Ishikawa (cell line): ENCODE results near the gene EXOC3L4.

Experiments used
- CEBPB ChIP-seq: IDR thresholded peaks from 2 replicates; pipeline ENCODE4 v1.6.1; 2012
- CREB1 ChIP-seq: IDR thresholded peaks from 2 replicates; pipeline ENCODE4 v1.6.1; 2012; ENCODE audit warnings: low read depth
- EGR1 ChIP-seq: IDR thresholded peaks from 2 replicates; pipeline ENCODE4 v1.6.1; 2012
- EP300 ChIP-seq: IDR thresholded peaks from 2 replicates; pipeline ENCODE4 v1.6.1; 2012; ENCODE audit warnings: borderline replicate concordance
- FOXM1 ChIP-seq: IDR thresholded peaks from 2 replicates; pipeline ENCODE4 v1.6.1; 2012; ENCODE audit warnings: low read depth, borderline replicate concordance
- NFIC ChIP-seq: IDR thresholded peaks from 2 replicates; pipeline ENCODE4 v1.6.1; 2012
- RAD21 ChIP-seq: IDR thresholded peaks from 2 replicates; pipeline ENCODE4 v1.6.1; 2012; ENCODE audit warnings: low read depth
- TAF1 ChIP-seq: IDR thresholded peaks from 2 replicates; pipeline ENCODE4 v1.6.1; 2012; ENCODE audit warnings: low read depth, mild to moderate bottlenecking
- TCF12 ChIP-seq: IDR thresholded peaks from 2 replicates; pipeline ENCODE4 v1.6.1; 2012; ENCODE audit warnings: low read depth
- TEAD4 ChIP-seq: IDR thresholded peaks from 2 replicates; pipeline ENCODE4 v1.6.1; 2012
- YY1 ChIP-seq: IDR thresholded peaks from 2 replicates; pipeline ENCODE4 v1.6.1; 2012; ENCODE audit warnings: low read depth
- ZBTB7A ChIP-seq: IDR thresholded peaks from 2 replicates; pipeline ENCODE4 v1.6.1; 2012; ENCODE audit warnings: low read depth
- TF ChIP-seq, protein P1 (sequence below): IDR thresholded peaks from 2 replicates; pipeline ENCODE4 v1.6.1; 2012; ENCODE audit warnings: low read depth, mild to moderate bottlenecking
- TF ChIP-seq, protein P2 (sequence below): IDR thresholded peaks from 2 replicates; pipeline ENCODE4 v1.6.1; 2012
- TF ChIP-seq, protein P3 (sequence below): IDR thresholded peaks from 2 replicates; pipeline ENCODE4 v1.6.1; 2012

The EXOC3L4 gene

DNA sequence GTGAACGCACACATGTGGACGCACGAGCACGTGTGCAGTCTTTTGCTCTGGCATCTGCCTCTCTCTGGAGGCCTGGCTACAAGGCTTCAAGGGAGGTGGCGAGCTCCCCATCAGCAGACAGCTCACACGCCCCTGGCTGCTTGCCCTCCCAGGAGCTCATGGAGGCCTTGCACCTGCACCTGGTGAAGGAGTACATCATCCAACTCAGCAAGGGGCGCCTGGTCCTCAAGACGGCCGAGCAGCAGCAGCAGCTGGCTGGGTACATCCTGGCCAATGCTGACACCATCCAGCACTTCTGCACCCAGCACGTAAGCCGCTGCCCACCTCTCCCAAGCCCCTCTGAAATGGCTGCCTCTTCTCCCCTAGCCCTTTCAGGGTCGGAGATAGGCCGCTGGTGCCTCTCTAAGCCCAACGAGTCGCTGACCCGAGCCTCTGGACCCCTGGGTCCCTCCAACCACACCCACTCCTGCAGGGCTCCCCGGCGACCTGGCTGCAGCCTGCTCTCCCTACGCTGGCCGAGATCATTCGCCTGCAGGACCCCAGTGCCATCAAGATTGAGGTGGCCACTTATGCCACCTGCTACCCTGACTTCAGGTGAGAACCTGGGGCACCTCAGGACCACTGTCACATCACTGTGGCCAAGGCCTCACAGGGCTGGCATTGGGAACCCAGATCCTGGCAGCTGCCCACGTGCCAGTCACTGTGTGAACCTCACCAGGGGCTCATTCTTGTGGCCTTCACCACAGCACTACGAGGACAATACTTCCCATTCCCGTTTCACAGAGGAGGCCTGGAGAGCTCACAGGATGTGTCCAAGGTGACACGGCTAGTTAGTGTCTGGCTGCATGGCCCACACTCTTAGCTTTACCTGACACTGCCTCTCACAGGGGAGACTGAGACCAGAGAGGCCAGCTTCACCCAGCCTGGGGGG lies 39.0 kb downstream of the EXOC3L4 start:
- TF ChIP-seq, protein P1, sequence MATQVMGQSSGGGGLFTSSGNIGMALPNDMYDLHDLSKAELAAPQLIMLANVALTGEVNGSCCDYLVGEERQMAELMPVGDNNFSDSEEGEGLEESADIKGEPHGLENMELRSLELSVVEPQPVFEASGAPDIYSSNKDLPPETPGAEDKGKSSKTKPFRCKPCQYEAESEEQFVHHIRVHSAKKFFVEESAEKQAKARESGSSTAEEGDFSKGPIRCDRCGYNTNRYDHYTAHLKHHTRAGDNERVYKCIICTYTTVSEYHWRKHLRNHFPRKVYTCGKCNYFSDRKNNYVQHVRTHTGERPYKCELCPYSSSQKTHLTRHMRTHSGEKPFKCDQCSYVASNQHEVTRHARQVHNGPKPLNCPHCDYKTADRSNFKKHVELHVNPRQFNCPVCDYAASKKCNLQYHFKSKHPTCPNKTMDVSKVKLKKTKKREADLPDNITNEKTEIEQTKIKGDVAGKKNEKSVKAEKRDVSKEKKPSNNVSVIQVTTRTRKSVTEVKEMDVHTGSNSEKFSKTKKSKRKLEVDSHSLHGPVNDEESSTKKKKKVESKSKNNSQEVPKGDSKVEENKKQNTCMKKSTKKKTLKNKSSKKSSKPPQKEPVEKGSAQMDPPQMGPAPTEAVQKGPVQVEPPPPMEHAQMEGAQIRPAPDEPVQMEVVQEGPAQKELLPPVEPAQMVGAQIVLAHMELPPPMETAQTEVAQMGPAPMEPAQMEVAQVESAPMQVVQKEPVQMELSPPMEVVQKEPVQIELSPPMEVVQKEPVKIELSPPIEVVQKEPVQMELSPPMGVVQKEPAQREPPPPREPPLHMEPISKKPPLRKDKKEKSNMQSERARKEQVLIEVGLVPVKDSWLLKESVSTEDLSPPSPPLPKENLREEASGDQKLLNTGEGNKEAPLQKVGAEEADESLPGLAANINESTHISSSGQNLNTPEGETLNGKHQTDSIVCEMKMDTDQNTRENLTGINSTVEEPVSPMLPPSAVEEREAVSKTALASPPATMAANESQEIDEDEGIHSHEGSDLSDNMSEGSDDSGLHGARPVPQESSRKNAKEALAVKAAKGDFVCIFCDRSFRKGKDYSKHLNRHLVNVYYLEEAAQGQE: no peak
- TF ChIP-seq NFIC (no peak), RAD21 (no peak), TEAD4 (no peak), FOXM1 (no peak), ZBTB7A (no peak), EP300 (no peak), CREB1 (no peak), TCF12 (no peak), CEBPB (no peak), TAF1 (no peak), EGR1 (no peak)
- TF ChIP-seq, protein P2, sequence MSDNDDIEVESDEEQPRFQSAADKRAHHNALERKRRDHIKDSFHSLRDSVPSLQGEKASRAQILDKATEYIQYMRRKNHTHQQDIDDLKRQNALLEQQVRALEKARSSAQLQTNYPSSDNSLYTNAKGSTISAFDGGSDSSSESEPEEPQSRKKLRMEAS: no peak

DNA sequence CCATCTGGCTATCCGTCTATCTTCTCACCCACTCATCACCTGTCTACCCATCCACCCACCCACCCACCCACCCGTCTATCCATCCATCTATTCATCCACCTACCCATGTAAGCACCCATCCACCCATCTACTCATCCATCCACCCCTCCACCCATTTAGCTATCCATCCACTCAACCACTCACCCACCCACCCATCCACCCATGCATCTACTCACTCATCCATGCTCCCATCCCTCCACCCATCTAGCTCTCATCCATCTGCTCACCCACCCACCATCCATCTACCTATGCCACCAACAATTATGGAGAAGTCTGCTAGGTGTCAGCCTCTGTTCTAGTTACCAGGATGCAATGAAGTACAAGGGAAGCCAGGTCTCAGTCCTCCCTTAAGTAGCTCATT lies 39.9 kb downstream of the EXOC3L4 start:
- TF ChIP-seq TEAD4 (no peak), RAD21 (no peak), TCF12 (no peak), CREB1 (no peak), EGR1 (no peak)

DNA sequence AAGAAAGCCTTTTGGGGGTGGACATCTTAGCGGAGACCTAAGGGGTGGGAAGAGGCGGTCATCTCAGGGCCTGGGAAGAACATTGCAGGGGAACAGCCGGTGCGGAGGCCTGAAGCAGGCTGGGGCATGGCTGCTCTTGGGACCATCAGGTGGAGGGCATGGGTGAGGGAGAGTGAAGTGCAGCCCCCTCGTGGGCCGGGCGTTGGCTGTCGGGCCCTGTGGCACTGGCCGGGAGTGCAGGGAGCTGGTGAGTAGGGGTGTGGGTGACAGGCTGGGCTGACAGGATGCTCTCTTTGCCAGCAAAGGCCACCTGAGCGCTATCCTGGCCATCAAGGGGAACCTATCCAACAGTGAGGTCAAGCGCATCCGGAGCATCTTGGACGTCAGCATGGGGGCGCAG lies 40.4 kb downstream of the EXOC3L4 start:
- TF ChIP-seq EP300: no peak
- TF ChIP-seq FOXM1: no peak
- TF ChIP-seq, protein P3, sequence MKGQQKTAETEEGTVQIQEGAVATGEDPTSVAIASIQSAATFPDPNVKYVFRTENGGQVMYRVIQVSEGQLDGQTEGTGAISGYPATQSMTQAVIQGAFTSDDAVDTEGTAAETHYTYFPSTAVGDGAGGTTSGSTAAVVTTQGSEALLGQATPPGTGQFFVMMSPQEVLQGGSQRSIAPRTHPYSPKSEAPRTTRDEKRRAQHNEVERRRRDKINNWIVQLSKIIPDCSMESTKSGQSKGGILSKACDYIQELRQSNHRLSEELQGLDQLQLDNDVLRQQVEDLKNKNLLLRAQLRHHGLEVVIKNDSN: no peak
- TF ChIP-seq, protein P2: no peak
- no peak for TF ChIP-seq CREB1
- TF ChIP-seq CEBPB: no peak
- no peak for TF ChIP-seq YY1

DNA sequence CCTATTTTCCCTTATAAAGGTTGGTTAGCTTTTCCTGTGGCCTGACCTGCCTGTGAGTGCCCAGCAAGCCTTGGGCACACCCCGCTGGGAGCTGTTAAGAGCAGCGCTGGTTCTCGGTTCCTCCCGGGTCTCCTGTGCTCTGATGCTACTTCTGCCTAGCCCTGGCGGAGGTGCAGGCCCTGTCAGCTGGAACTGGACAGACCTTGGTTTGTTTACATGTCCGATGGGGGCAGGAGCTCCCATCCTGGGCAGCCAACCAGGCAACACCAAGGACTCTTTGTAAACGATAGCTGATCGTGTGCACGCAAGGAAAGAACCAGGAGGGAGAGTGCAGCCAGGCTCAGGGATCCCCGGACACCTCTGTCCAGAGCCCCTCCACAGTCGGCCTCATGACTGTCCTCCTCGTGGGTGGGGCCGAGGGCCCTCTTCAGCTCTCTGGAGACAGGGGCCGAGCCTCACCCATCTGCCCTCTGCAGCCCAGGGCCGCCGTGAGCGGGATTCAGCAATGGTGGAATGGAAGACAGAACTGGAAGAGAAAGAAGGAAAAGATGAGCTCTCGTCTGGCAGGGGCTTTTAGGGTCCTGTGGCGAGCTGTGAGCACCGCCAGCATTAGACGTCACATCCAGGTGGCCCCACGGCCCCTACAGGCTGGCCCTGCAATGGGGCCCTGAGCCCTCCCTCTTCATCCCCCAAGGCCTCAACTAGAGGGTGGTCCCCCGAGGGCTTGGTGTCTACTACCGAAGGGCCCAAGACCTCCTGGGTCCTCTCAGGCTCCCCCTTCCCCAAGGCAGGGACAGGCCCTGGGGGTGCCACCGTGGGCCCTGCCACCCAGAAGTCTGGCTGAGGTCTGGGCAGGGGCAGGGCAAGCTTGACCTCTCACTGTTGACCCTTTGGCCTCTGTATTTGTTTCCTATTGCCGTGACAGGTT lies 41.1 kb downstream of the EXOC3L4 start:
- TF ChIP-seq TAF1 (no peak), CEBPB (no peak), CREB1 (no peak), EGR1 (no peak), EP300 (no peak), TEAD4 (no peak), TCF12 (no peak), FOXM1 (no peak), ZBTB7A (no peak), NFIC (no peak), RAD21 (no peak), YY1 (no peak)
- TF ChIP-seq, protein P3: no peak
- TF ChIP-seq, protein P2: no peak
- TF ChIP-seq, protein P1: no peak
